CD4-positive, alpha-beta memory T cell (primary cell): ENCODE data around the gene IL15. TPM values are rescaled to one million over a fixed set of nuclear protein-coding genes. Genes with fewer than 3 reads are reported as not detected.

Source experiments
- CTCF ChIA-PET: fragments of 350-600 bp; sonication (Branson Sonifier 250); formaldehyde crosslinking; loops from one replicate; lab custom pipeline; 2021; ENCODE audit warnings: inconsistent platforms; ENCODE audit not compliant: partially characterized antibody; lab: Charles Lee
- POLR2A ChIA-PET: fragments of 350-600 bp; sonication (Branson Sonifier 250); formaldehyde crosslinking; loops from one replicate; lab custom pipeline; 2021; ENCODE audit not compliant: partially characterized antibody; lab: Charles Lee
- DNase-seq, 5 donors: peaks; one replicate each; pipeline versions ENCODE4 v3.0.0 to v3.0.0-alpha.2; 2020 to 2022; ENCODE audit warnings: mixed read lengths in 1 of 5
- H3K27ac ChIP-seq: one replicate; pipeline ENCODE4 v1.7.0; 2013; ENCODE audit warnings: low read depth, low read length
- H3K27me3 ChIP-seq: 2 replicates; pipeline ENCODE4 v1.7.0; 2013; ENCODE audit warnings: mild to moderate bottlenecking, low read length, moderate library complexity; ENCODE audit not compliant: insufficient read depth
- H3K36me3 ChIP-seq: 2 replicates; pipeline ENCODE4 v1.7.0; 2013; ENCODE audit warnings: mild to moderate bottlenecking, low read length, moderate library complexity; ENCODE audit not compliant: insufficient read depth
- H3K4me1 ChIP-seq: 2 replicates; pipeline ENCODE4 v1.7.0; 2013; ENCODE audit warnings: mild to moderate bottlenecking, low read length, moderate library complexity; ENCODE audit not compliant: insufficient read depth
- H3K4me3 ChIP-seq, 2 donors: one replicate each; pipeline ENCODE4 v1.7.0; 2013; ENCODE audit warnings: low read length in 2 of 2, mild to moderate bottlenecking in 1 of 2
- H3K9me3 ChIP-seq, 2 donors: one replicate each; pipeline ENCODE4 v1.7.0; 2013; ENCODE audit warnings: low read length in 2 of 2, control low read depth in 1 of 2; ENCODE audit not compliant: control insufficient read depth in 1 of 2
- H3K27ac Mint-ChIP-seq, 7 donors: one replicate each; pipeline ENCODE4 v1.8.0; 2020 to 2021; ENCODE audit warnings: mixed read lengths in 7 of 7, mild to moderate bottlenecking in 6 of 7, inconsistent platforms in 3 of 7, moderate library complexity in 3 of 7
- H3K27me3 Mint-ChIP-seq, 2 donors: one replicate each; pipeline ENCODE4 v1.8.0; 2020 to 2021; ENCODE audit warnings: mixed read lengths in 2 of 2
- H3K36me3 Mint-ChIP-seq, 2 donors: one replicate each; pipeline ENCODE4 v1.8.0; 2020 to 2021; ENCODE audit warnings: mixed read lengths in 2 of 2, inconsistent platforms in 1 of 2, mild to moderate bottlenecking in 1 of 2
- H3K4me1 Mint-ChIP-seq, 4 donors: one replicate each; pipeline ENCODE4 v1.8.0; 2020 to 2021; ENCODE audit warnings: mixed read lengths in 4 of 4, mild to moderate bottlenecking in 1 of 4
- H3K4me3 Mint-ChIP-seq, 8 donors: one replicate each; pipeline ENCODE4 v1.8.0; 2020 to 2021; ENCODE audit warnings: mixed read lengths in 8 of 8, mild to moderate bottlenecking in 7 of 8, moderate library complexity in 6 of 8, inconsistent platforms in 3 of 8
- H3K9me3 Mint-ChIP-seq, 8 donors: one replicate each; pipeline ENCODE4 v1.8.0; 2020 to 2021; ENCODE audit warnings: mixed read lengths in 8 of 8, mild to moderate bottlenecking in 5 of 8, inconsistent platforms in 3 of 8, moderate library complexity in 1 of 8
- intact Hi-C: fragments of 100-400 bp; cut with micrococcal nuclease; formaldehyde crosslinking; loops from one replicate; pipeline ENCODE4 v1.15.1; 2023
- polyA plus RNA-seq, 2 donors: library from polyadenylated mRNA; unstranded; fragments of 300-500 nt; fragmentation: Illumina TruSeq; gene quantifications; one replicate each; pipeline ENCODE4 v1.2.3, GENCODE V29; 2021
- total RNA-seq, 2 experiments: library from RNA; stranded (reverse); gene quantifications; one replicate each; pipeline ENCODE4 v1.2.3, GENCODE V29; 2021

The IL15 gene
- total and polyA plus RNA-seq, 4 experiments from 2014 or later: 2.6 to 6.1 (median 4.6) TPM

- H3K4me1 ChIP-seq: no peaks in the 10 kb centered on the region
- Mint-ChIP-seq H3K9me3 (no peaks in the 10 kb centered on the region), H3K4me1 (peaks cover 8 to 12% (median 9%) of the 10 kb centered on the region in 4 donors), H3K27ac (no peak overlapping the region), H3K4me3 (no peak overlapping the region), H3K27me3 (no peaks in the 10 kb centered on the region), H3K36me3 (no peaks in the 10 kb centered on the region)
- ChIA-PET CTCF (no interaction called here), POLR2A (no interaction called here)
- intact Hi-C loops: no loop called here
- H3K27ac ChIP-seq: no peak overlapping the region
- no peaks in the 10 kb centered on the region for H3K36me3 ChIP-seq
- no peaks in the 10 kb centered on the region for H3K27me3 ChIP-seq
- no peak for DNase-seq
- no peak overlapping the region for H3K4me3 ChIP-seq
- no peaks in the 10 kb centered on the region for H3K9me3 ChIP-seq
These were observed 21.9 kb downstream of the IL15 start for GRCh38 chr4:141658309-141658708.

- no peaks in the 10 kb centered on the region for H3K36me3 Mint-ChIP-seq
- CTCF ChIA-PET: no interaction called here
- H3K27ac ChIP-seq: no peak overlapping the region
These were observed 23.2 kb downstream of the IL15 start for GRCh38 chr4:141659539-141659938.

DNA sequence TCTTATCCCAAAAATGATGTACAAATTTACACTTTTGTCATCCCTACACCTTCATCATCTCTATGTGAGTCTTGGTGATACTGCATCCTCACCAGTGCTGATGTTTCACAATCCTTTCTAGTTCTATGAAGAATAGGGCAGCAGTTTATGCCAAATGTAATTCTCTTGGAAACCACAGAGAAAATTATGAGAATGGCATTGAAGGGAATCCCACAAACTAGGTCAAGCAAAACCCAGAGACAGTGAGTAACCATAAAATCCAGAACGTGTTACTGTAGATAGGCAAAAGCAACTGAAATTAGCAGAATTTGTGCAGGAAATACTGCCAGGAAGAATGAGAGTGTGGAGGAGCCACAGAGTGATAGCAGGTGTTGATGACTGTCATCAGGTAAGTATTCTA lies 24.5 kb downstream of the IL15 start:
- no peaks in the 10 kb centered on the region for H3K9me3 Mint-ChIP-seq
- CTCF ChIA-PET: no interaction called here
- no peak overlapping the region for H3K27ac ChIP-seq
- POLR2A ChIA-PET: no interaction called here
- no peaks in the 10 kb centered on the region for H3K27me3 ChIP-seq
- intact Hi-C loops: no loop called here
- peak overlapping the region in 1 of 7 donors; percentile 20 for H3K27ac Mint-ChIP-seq
- H3K36me3 Mint-ChIP-seq: no peaks in the 10 kb centered on the region
- H3K9me3 ChIP-seq: no peaks in the 10 kb centered on the region
- DNase-seq: no peak
- no peaks in the 10 kb centered on the region for H3K36me3 ChIP-seq
- H3K4me1 Mint-ChIP-seq: peaks cover 3 to 10% (median 7%) of the 10 kb centered on the region in 4 donors
- no peaks in the 10 kb centered on the region for H3K27me3 Mint-ChIP-seq
- H3K4me3 Mint-ChIP-seq: peak overlapping the region in 1 of 8 donors; percentile 3
- H3K4me3 ChIP-seq: no peak overlapping the region
- no peaks in the 10 kb centered on the region for H3K4me1 ChIP-seq

More at GRCh38 chr4:141659539-141659938, 23.2 kb downstream of the IL15 start:
- Mint-ChIP-seq H3K27ac (no peak overlapping the region), H3K4me3 (no peak overlapping the region), H3K27me3 (no peaks in the 10 kb centered on the region), H3K9me3 (no peaks in the 10 kb centered on the region), H3K4me1 (peaks cover 3 to 10% (median 7%) of the 10 kb centered on the region in 4 donors)
- Histone ChIP-seq H3K36me3 (no peaks in the 10 kb centered on the region), H3K27me3 (no peaks in the 10 kb centered on the region), H3K4me3 (no peak overlapping the region), H3K4me1 (no peaks in the 10 kb centered on the region), H3K9me3 (no peaks in the 10 kb centered on the region)
- DNase-seq: no peak
- intact Hi-C loops: no loop called here
- POLR2A ChIA-PET: no interaction called here

GRCh38 chr4:141668200-141668910 lies 32.0 kb downstream of the IL15 start:
- CTCF ChIA-PET: no interaction called here
- H3K27me3 Mint-ChIP-seq: no peaks in the 10 kb centered on the region
- H3K27ac ChIP-seq: no peak overlapping the region

DNA sequence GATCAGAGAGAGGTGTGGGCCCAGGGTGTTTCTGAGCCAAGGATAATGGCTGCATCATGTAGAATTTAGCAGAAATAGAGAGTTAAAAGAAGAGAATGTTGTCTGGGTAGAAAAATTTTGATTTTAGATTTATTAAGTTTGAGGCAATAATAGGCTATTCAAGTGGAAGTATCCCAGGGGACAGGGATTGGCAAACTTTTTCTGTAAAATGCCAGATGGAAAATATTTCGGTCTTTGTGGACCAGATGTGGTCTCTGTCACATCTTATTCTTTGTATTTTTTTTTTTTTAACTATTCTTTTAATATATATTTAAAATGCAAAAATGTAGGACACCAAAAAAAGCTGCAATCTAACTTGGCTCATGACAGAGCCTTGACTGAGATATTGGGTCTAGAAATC lies 33.1 kb downstream of the IL15 start:
- H3K27me3 Mint-ChIP-seq: no peaks in the 10 kb centered on the region
- no peak for DNase-seq
- no peaks in the 10 kb centered on the region for H3K9me3 Mint-ChIP-seq
- Histone ChIP-seq H3K9me3 (no peaks in the 10 kb centered on the region), H3K4me1 (no peaks in the 10 kb centered on the region), H3K4me3 (no peak overlapping the region), H3K27ac (no peak overlapping the region), H3K36me3 (no peaks in the 10 kb centered on the region), H3K27me3 (no peaks in the 10 kb centered on the region)
- CTCF ChIA-PET: no interaction called here
- peaks cover 4 to 8% of the 10 kb centered on the region in 2 donors for H3K36me3 Mint-ChIP-seq
- POLR2A ChIA-PET: no interaction called here
- H3K4me1 Mint-ChIP-seq: peaks cover 0 to 3% (median 2%) of the 10 kb centered on the region in 4 donors
- H3K4me3 Mint-ChIP-seq: no peak overlapping the region
- no peak overlapping the region for H3K27ac Mint-ChIP-seq
- intact Hi-C loops: no loop called here

More at GRCh38 chr4:141668200-141668910, 32.0 kb downstream of the IL15 start:
- no peak for DNase-seq
- H3K4me3 Mint-ChIP-seq: no peak overlapping the region
- Histone ChIP-seq H3K4me3 (no peak overlapping the region), H3K9me3 (no peaks in the 10 kb centered on the region), H3K27me3 (no peaks in the 10 kb centered on the region), H3K4me1 (no peaks in the 10 kb centered on the region), H3K36me3 (no peaks in the 10 kb centered on the region)
- peaks cover 4 to 8% of the 10 kb centered on the region in 2 donors for H3K36me3 Mint-ChIP-seq
- peaks cover 0 to 3% (median 2%) of the 10 kb centered on the region in 4 donors for H3K4me1 Mint-ChIP-seq
- H3K27ac Mint-ChIP-seq: no peak overlapping the region
- intact Hi-C loops: no loop called here
- POLR2A ChIA-PET: no interaction called here
- H3K9me3 Mint-ChIP-seq: no peaks in the 10 kb centered on the region

DNA sequence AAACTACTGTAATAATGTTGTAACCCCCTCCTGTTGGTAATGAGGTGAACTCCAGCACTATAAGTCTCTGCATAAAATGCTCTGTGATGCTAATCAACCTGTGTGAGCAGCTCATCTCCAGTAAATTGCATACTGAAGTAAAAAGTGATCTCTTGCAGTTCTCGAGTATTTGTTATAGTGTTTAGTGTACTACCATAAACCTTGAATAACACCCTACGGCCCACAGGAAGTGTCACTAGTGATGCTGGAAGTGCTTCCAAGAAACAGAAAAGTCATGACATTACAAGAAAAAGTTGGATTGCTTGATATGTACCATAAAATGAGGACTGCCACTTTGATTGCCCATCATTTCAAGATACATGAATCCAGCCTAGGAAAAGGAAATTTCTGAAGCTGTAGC lies 39.0 kb downstream of the IL15 start:
- no peak for DNase-seq
- POLR2A ChIA-PET: no interaction called here
- intact Hi-C loops: no loop called here
- no peaks in the 10 kb centered on the region for H3K36me3 ChIP-seq
- Mint-ChIP-seq H3K9me3 (no peaks in the 10 kb centered on the region), H3K4me3 (no peak overlapping the region), H3K36me3 (peaks cover 2 to 3% of the 10 kb centered on the region in 2 donors), H3K27ac (no peak overlapping the region), H3K27me3 (no peaks in the 10 kb centered on the region), H3K4me1 (peaks cover 0 to 11% (median 3%) of the 10 kb centered on the region in 4 donors)
- no peak overlapping the region for H3K4me3 ChIP-seq
- H3K9me3 ChIP-seq: no peaks in the 10 kb centered on the region
- no peaks in the 10 kb centered on the region for H3K27me3 ChIP-seq
- no peaks in the 10 kb centered on the region for H3K4me1 ChIP-seq
- CTCF ChIA-PET: interaction anchor here (0.8 kb wide), 1 partner anchor 39 kb away, joined by 3 read pairs; the partner anchor contains the start of gene IL15
- no peak overlapping the region for H3K27ac ChIP-seq

GRCh38 chr4:141676087-141676670 lies 39.8 kb downstream of the IL15 start:
- no peaks in the 10 kb centered on the region for H3K27me3 Mint-ChIP-seq
- ChIA-PET CTCF (interaction anchor here (0.8 kb wide), 1 partner anchor 40 kb away, joined by 3 read pairs; the partner anchor contains the start of gene IL15), POLR2A (no interaction called here)
- Histone ChIP-seq H3K27ac (no peak overlapping the region), H3K27me3 (no peaks in the 10 kb centered on the region), H3K4me3 (no peak overlapping the region), H3K36me3 (no peaks in the 10 kb centered on the region), H3K9me3 (no peaks in the 10 kb centered on the region), H3K4me1 (no peaks in the 10 kb centered on the region)
- no peak for DNase-seq
- no peaks in the 10 kb centered on the region for H3K9me3 Mint-ChIP-seq
- peaks cover 0 to 11% (median 4%) of the 10 kb centered on the region in 4 donors for H3K4me1 Mint-ChIP-seq
- intact Hi-C loops: no loop called here
- no peak overlapping the region for H3K4me3 Mint-ChIP-seq
- H3K27ac Mint-ChIP-seq: no peak overlapping the region
- H3K36me3 Mint-ChIP-seq: peaks cover 2 to 3% of the 10 kb centered on the region in 2 donors
